WI38 (cell line): Measurements from ENCODE around the gene CPE.

Experiments
- H3K4me3 ChIP-seq: 2 replicates; pipeline ENCODE4 v1.5.1; 2011; ENCODE audit warnings: low read depth, mild to moderate bottlenecking, control low read depth, low read length
- TF ChIP-seq, protein P1 (sequence below): IDR thresholded peaks from 2 replicates; pipeline ENCODE4 v1.5.1; 2012; ENCODE audit warnings: low read depth, mild to moderate bottlenecking, control low read depth, low read length

The CPE gene

DNA sequence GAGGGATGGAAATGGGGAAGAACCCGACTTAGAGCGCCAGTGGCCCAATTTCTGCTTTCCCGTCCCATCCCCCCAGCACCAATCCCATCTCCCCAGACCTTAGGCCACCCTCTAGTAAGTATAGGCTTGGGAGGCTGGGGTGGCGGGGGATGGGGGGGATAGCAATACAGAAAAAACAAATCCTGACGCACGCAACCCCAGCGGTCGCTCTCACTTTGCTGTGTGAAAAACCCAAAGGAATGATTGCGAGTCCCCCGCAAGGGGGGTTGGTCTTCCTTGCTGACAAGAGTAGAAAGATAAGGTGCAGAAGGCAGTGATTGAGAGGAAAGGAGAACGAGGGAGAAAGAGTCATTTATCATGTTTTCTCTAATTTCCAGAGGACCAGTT is 863 bp downstream of the CPE start:
- H3K4me3 ChIP-seq: no peak overlapping the region
- TF ChIP-seq, protein P1, sequence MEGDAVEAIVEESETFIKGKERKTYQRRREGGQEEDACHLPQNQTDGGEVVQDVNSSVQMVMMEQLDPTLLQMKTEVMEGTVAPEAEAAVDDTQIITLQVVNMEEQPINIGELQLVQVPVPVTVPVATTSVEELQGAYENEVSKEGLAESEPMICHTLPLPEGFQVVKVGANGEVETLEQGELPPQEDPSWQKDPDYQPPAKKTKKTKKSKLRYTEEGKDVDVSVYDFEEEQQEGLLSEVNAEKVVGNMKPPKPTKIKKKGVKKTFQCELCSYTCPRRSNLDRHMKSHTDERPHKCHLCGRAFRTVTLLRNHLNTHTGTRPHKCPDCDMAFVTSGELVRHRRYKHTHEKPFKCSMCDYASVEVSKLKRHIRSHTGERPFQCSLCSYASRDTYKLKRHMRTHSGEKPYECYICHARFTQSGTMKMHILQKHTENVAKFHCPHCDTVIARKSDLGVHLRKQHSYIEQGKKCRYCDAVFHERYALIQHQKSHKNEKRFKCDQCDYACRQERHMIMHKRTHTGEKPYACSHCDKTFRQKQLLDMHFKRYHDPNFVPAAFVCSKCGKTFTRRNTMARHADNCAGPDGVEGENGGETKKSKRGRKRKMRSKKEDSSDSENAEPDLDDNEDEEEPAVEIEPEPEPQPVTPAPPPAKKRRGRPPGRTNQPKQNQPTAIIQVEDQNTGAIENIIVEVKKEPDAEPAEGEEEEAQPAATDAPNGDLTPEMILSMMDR: no peak

DNA sequence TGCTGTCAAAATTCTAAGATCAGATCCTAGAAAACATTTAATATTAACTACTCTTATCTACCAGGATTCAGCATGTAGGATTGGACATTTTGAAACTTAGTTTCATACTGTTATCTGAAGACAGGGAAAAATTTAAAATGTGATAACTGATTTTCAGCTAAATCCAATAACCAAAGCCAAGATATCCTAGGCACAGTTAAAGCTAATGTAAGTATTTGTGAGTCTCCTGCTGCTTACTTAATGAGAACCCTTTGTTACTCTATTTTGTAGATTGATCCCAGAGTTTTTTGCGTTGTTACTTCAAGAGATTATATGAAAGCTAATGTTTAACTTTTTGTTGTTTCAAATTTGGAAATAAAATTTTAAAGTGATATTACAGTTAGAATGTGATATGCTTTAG is 2.0 kb downstream of the CPE start:
- TF ChIP-seq, protein P1: no peak
- no peak overlapping the region for H3K4me3 ChIP-seq

DNA sequence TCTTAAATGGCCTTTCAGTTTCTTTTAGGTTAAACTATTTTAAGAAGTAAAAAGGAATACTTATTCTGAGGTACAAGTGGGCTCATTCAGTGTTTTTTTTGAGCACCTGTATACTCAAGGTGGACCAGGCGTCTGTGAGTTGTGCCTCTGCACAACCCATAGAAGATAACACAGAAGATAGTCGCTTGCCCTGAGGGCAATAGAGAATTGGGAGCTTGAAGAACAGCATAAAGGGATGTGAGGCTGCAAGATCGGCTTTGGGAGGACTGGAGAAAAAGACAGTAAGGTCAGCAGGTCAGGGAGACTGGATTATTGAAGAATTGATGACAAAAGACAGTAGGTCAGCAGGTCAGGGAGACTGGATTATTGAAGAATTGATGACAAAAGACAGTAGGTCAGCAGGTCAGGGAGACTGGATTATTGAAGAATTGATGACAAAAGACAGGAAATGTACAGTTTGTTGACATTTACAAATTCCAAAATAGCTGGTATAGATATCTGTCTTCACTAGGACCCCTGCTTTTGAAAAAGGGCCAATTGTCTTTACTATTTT is 3.1 kb downstream of the CPE start:
- no peak overlapping the region for H3K4me3 ChIP-seq
- TF ChIP-seq, protein P1: no peak

DNA sequence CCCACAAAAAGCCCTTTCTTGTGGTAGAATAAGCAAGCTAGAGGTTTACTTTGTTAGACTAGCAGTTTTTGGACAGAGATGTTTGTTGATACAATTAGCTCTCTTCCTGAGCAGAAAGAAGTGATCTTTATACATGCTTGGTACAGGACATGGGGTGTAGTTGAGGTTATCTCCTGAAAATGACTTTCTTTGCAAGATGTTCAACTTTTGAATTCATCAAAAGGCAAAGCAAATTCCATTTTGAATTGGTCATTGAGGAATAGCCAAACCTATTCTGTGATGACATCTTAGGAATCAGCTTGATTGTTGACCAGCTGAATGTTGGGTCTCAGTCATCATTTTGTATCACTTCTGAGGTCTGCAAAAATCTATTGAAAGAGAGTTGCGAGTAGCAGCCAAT is 3.8 kb downstream of the CPE start:
- TF ChIP-seq, protein P1: no peak
- H3K4me3 ChIP-seq: no peak overlapping the region

DNA sequence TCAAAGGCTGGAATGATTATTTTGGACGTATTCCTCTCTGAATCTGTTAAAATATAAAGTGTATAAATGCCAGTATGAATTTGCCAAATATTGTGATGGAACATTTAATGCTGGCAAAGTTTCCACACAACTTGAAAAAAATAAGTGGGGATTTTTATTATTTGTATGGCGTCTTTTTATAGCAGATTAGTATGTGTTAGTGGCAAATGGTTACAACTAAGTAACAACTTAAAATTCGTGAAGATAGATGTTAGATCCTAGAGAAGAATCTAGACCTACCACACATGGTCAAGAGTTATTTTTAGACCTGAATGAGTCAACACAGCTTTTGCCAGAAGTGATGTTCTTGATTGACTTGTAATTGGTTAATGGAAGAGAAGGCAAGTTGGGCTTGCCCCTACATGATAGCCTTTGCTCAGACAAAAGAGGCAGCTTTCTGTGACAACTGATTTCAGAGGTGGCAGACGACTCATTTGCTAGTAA is 4.8 kb downstream of the CPE start:
- TF ChIP-seq, protein P1: no peak
- H3K4me3 ChIP-seq: no peak overlapping the region

DNA sequence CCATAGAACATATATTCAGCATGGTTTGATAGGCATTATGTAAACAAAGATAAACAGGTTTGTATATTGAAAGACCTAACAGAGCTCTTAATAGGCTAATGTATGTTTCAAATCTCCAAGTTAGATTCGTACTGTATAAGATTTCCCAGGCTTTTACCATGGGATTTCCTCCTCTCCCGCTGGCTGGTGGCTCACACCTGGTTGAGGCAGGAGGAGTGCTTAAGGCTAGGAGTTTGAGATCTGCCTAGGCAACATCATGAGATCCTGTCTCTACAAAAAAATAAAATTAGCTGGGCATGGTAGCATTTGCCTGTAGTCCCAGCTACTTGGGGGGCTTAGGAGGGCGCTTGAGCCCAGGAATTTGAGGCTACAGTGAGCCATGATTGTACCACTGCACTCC is 5.4 kb downstream of the CPE start:
- TF ChIP-seq, protein P1: no peak

DNA sequence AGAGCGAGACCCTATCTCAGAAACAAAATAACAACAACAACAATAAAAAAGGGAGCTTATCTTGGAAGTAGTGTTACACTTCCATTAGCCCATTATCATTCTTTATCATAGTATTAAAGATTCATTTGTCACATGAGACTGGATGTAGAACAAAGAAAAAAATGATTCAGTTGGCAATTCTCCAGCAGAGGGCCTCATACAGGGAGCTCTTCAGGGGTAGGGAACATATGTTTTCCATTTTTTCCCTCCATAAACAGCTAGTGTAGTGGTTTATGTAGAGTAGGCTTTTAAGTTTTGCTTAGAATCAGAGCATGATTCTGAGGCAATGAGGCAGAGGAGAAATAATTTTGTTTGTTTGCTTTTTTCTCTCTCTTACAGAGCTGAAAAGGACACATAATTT is 5.8 kb downstream of the CPE start:
- TF ChIP-seq, protein P1: no peak
- no peak overlapping the region for H3K4me3 ChIP-seq

More for the DNA sequence above, 5.4 kb downstream of the CPE start:
- no peak overlapping the region for H3K4me3 ChIP-seq
